Measurements from ENCODE around the gene ZNF17.
"Not testable (repeated sequence)": the region's sequence is repeated elsewhere in the genome, so short reads cannot be mapped to it uniquely, and the experiment has no call there.

Gene ZNF17

GRCh38 chr19:57410877-57411671, at the start of gene ZNF17:
ZNF17 (plus strand) TSS chr19:57411161; CDS start chr19:57413616, 2,455 bp downstream.
- peak; percentile 58 for DNase-seq

- no peak for DNase-seq
These were observed 48.5 kb upstream of the ZNF17 start for GRCh38 chr19:57362419-57362818.

- DNase-seq, result peak; percentile 96
These were observed 47.8 kb upstream of the ZNF17 start, which contains the start of the genes TRAPPC2B and ZNF547 for GRCh38 chr19:57362997-57363687. TRAPPC2B (plus strand) TSS chr19:57363551; CDS start chr19:57364834, 1,283 bp downstream. ZNF547 (plus strand) TSS chr19:57363551; CDS start chr19:57368556, 5,005 bp downstream.

- no peak for DNase-seq
These were observed 47.2 kb upstream of the ZNF17 start for GRCh38 chr19:57363688-57364181.

- no peak for DNase-seq
These were observed 44.2 kb upstream of the ZNF17 start for GRCh38 chr19:57366776-57367175.

GRCh38 chr19:57374179-57374578, 36.8 kb upstream of the ZNF17 start:
- no peak for DNase-seq

- DNase-seq, result not testable (repeated sequence)
These were observed 36.3 kb upstream of the ZNF17 start for GRCh38 chr19:57374647-57375046.

GRCh38 chr19:57376151-57376550, 34.8 kb upstream of the ZNF17 start:
- no peak for DNase-seq

GRCh38 chr19:57377498-57378146, 33.3 kb upstream of the ZNF17 start:
- DNase-seq, result no peak

- no peak for DNase-seq
These were observed 30.0 kb upstream of the ZNF17 start for GRCh38 chr19:57380923-57381322.

GRCh38 chr19:57382806-57383488, 28.0 kb upstream of the ZNF17 start:
- DNase-seq, result no peak

GRCh38 chr19:57389194-57389729, 21.7 kb upstream of the ZNF17 start:
- DNase-seq, result no peak

GRCh38 chr19:57389730-57390598, 21.0 kb upstream of the ZNF17 start, which contains the start of gene ZNF548:
ZNF548 (plus strand) TSS chr19:57389854; CDS start chr19:57390100, 246 bp downstream.
- DNase-seq, result peak; percentile 82

GRCh38 chr19:57395710-57396109, 15.3 kb upstream of the ZNF17 start:
- DNase-seq, result no peak

- DNase-seq, result no peak
These were observed 12.1 kb upstream of the ZNF17 start for GRCh38 chr19:57398868-57399267.

GRCh38 chr19:57403737-57404563, 7.0 kb upstream of the ZNF17 start:
- DNase-seq, result no peak

- DNase-seq, result peak; percentile 36
These were observed 4.3 kb upstream of the ZNF17 start for GRCh38 chr19:57406516-57407123.

- DNase-seq, result no peak
These were observed 8.5 kb downstream of the ZNF17 start for GRCh38 chr19:57419439-57419838.

GRCh38 chr19:57421037-57421436, 10.1 kb downstream of the ZNF17 start:
- no peak for DNase-seq
